Uterus (tissue), 4 donors: ENCODE measurements around the gene ORC6. TPM values are rescaled to one million over a fixed set of nuclear protein-coding genes. Genes with fewer than 3 reads are reported as not detected.

Source experiments
- DNase-seq, 2 donors: peaks; one replicate each; pipeline ENCODE4 v3.0.0-alpha.2; 2019 to 2020
- H3K27ac ChIP-seq, 2 donors: fragments of 200-600 bp; sonication (generic); 1 replicate in 1 of 2; 2 replicates in 1 of 2; pipeline ENCODE4 v1.5.1; 2016 to 2018
- H3K27me3 ChIP-seq, 2 donors: fragments of 200-600 bp; sonication (generic); one replicate each; pipeline ENCODE4 v1.5.1; 2018 to 2019; ENCODE audit warnings: control low read depth in 1 of 2
- H3K36me3 ChIP-seq, 2 donors: fragments of 200-600 bp; sonication (generic); one replicate each; pipeline ENCODE4 v1.5.1; 2019; ENCODE audit warnings: control low read depth in 1 of 2
- H3K4me1 ChIP-seq, 2 donors: fragments of 200-600 bp; sonication (generic); one replicate each; pipeline ENCODE4 v1.5.1; 2018 to 2019; ENCODE audit warnings: control low read depth in 1 of 2
- H3K4me3 ChIP-seq, 2 donors: fragments of 200-600 bp; sonication (generic); 1 replicate in 1 of 2; 2 replicates in 1 of 2; pipeline ENCODE4 v1.5.1; 2018 to 2019; ENCODE audit warnings: mild to moderate bottlenecking in 1 of 2
- H3K9me3 ChIP-seq, 2 donors: fragments of 200-600 bp; sonication (generic); one replicate each; pipeline ENCODE4 v1.5.1; 2019; ENCODE audit warnings: control low read depth in 1 of 2
- POLR2A ChIP-seq, 2 donors: fragments of 450-650 bp; IDR thresholded peaks; one replicate each; pipeline ENCODE4 v1.6.1; 2016; ENCODE audit warnings: antibody characterized with exemption in 2 of 2, mild to moderate bottlenecking in 1 of 2, moderate library complexity in 1 of 2
- intact Hi-C: fragments of 100-400 bp; cut with DNase I; formaldehyde crosslinking; loops from one replicate; pipeline ENCODE4 v1.15.1; 2023; ENCODE audit warnings: low total_unique reads
- total RNA-seq, 4 donors: library from RNA; depleted of rRNA in 3 of 4; stranded (reverse); fragments of >200 nt in 3 of 4; gene quantifications; one replicate each; pipeline versions ENCODE4 v1.1.0 to v1.2.4, GENCODE V29; 2014 to 2023
- TF ChIP-seq, protein P1 (sequence below), 4 experiments: fragments of 200-600 bp in 2 of 4; fragments of 450-650 bp in 2 of 4; sonication (generic) in 2 of 4; IDR thresholded peaks; one replicate each; pipeline ENCODE4 v1.5.1; 2016 to 2019; ENCODE audit warnings: antibody characterized with exemption in 4 of 4, mild to moderate bottlenecking in 2 of 4, moderate library complexity in 1 of 4
- donor health status: DM: yes; HTN: yes; CAD: no.

The ORC6 gene
- total RNA-seq, 4 donors from 2014 or later, result 1.2 to 11.3 (median 1.3) TPM; not detected in 1

DNA sequence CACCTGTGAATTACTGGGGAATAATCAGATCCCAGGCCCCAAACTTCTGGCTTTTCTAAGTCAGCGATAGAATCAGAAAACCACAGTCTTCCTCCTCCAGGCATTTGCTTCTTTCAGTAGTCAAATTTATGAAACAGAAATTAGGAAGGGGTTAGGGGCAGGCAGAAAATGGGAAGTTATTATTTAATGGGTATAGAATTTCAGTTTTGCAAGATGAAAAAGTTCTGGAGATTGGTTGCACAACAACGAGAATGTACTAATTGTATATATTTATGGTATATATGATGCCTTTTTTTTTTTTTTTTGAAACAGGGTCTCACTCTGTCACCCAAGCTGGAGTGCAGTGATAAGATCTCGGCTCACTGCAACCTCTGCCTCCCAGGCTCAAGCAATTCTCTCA is 23.5 kb downstream of the ORC6 start:
- DNase-seq, result no peak
- intact Hi-C loops, result no loop called here
- Histone ChIP-seq H3K36me3 (no peaks in the 10 kb centered on the region), H3K4me1 (no peaks in the 10 kb centered on the region), H3K27ac (no peak overlapping the region), H3K9me3 (no peaks in the 10 kb centered on the region), H3K4me3 (no peak overlapping the region), H3K27me3 (no peaks in the 10 kb centered on the region)
- TF ChIP-seq, protein P1, sequence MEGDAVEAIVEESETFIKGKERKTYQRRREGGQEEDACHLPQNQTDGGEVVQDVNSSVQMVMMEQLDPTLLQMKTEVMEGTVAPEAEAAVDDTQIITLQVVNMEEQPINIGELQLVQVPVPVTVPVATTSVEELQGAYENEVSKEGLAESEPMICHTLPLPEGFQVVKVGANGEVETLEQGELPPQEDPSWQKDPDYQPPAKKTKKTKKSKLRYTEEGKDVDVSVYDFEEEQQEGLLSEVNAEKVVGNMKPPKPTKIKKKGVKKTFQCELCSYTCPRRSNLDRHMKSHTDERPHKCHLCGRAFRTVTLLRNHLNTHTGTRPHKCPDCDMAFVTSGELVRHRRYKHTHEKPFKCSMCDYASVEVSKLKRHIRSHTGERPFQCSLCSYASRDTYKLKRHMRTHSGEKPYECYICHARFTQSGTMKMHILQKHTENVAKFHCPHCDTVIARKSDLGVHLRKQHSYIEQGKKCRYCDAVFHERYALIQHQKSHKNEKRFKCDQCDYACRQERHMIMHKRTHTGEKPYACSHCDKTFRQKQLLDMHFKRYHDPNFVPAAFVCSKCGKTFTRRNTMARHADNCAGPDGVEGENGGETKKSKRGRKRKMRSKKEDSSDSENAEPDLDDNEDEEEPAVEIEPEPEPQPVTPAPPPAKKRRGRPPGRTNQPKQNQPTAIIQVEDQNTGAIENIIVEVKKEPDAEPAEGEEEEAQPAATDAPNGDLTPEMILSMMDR (IDR thresholded peaks at IDR 0.05), result no peak
- no peak for TF ChIP-seq POLR2A (IDR thresholded peaks at IDR 0.05)

DNA sequence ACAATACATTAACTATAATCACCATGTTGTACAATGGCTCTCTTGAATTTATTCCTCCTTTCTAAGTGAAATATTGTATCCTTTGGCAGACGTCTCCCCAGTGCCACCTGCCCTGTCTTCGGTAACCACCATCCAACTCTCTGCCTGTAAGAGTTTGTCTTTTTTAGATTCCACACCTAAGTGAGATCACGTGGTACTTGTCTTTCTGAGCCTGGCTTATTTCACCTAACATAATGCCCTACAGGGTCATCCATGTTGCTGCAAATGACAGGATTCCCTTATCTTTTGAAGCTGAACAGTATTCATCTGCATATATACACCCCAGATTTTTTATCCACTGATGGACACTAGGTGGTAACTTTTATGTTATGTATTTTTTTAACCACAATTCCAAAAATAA is 24.2 kb downstream of the ORC6 start:
- no peak for DNase-seq
- no peaks in the 10 kb centered on the region for H3K36me3 ChIP-seq
- H3K27me3 ChIP-seq, result no peaks in the 10 kb centered on the region
- no peaks in the 10 kb centered on the region for H3K4me1 ChIP-seq
- no peak overlapping the region for H3K27ac ChIP-seq
- no peaks in the 10 kb centered on the region for H3K9me3 ChIP-seq
- intact Hi-C loops, result no loop called here
- no peak overlapping the region for H3K4me3 ChIP-seq
- TF ChIP-seq, protein P1 (IDR thresholded peaks at IDR 0.05), result no peak
- no peak for TF ChIP-seq POLR2A (IDR thresholded peaks at IDR 0.05)

DNA sequence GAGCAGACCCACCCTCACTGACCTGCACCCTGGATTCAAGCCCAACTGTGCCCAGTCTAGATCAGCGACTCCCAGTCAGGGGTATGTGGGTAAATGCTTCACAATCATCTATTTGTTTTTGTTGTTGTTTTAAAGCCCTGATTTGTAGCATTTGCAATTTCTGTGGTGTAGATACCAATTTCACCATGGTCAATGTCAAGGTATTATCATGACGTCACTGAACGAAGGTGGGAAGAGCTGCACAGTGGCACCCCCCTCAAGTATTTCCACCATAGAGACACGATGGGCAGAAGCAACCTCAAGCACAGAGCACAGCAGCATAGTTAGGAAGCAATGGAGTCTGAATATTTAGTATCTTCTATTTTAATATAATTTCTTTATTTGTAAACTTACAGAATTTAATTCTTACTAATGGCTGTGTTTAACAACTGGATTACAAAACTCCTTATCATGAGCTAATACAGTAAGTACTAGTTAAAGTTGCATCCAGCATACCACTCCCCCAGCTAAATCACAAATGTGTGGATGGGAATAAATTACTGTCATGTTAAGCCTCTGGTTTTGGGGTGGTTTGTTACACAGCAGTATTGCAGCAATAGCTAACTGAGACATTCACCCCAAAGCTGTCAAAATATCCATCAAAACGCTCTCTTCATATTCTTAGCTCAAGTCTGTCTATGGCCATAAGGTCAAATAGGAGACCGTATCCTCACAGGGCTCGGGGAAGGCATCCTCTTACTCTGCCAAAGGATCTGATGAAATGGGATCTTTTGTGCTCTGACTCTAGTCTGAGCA is 25.5 kb downstream of the ORC6 start:
- Histone ChIP-seq H3K4me1 (no peaks in the 10 kb centered on the region), H3K36me3 (no peaks in the 10 kb centered on the region), H3K27ac (no peak overlapping the region), H3K9me3 (no peaks in the 10 kb centered on the region), H3K4me3 (no peak overlapping the region), H3K27me3 (no peaks in the 10 kb centered on the region)
- intact Hi-C loops, result no loop called here
- TF ChIP-seq, protein P1 (IDR thresholded peaks at IDR 0.05), result no peak
- TF ChIP-seq POLR2A (IDR thresholded peaks at IDR 0.05), result no peak
- no peak for DNase-seq

DNA sequence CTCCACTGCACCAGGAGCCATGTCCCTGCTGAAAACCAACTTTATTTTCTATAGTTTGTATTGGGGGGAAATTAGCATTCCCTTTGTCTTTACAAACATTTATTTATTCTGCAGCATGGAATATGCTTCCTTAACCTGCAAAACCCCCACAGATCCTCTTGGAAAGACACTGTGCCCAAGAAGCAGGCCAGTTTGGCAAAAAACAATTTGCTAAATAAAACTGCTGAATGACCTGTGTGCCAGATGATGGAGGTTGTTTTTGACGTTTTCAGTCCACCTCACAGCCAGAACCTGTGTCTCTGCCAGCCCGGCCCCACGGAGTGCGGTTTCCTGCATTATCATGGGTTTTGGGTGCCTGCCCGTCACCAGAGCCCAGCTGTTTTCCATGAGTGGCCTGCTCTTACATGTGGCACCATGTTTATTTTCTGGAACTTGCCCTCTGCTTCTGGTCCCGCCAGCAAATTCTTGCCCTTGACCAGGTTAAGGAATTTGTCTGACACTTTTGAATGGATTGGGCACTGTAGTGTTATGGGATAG is 26.4 kb downstream of the ORC6 start:
- H3K9me3 ChIP-seq, result no peaks in the 10 kb centered on the region
- no peaks in the 10 kb centered on the region for H3K4me1 ChIP-seq
- H3K36me3 ChIP-seq, result no peaks in the 10 kb centered on the region
- no peaks in the 10 kb centered on the region for H3K27me3 ChIP-seq
- no peak overlapping the region for H3K27ac ChIP-seq
- H3K4me3 ChIP-seq, result no peak overlapping the region
- no peak for DNase-seq
- intact Hi-C loops, result no loop called here
- TF ChIP-seq, protein P1 (IDR thresholded peaks at IDR 0.05), result no peak

DNA sequence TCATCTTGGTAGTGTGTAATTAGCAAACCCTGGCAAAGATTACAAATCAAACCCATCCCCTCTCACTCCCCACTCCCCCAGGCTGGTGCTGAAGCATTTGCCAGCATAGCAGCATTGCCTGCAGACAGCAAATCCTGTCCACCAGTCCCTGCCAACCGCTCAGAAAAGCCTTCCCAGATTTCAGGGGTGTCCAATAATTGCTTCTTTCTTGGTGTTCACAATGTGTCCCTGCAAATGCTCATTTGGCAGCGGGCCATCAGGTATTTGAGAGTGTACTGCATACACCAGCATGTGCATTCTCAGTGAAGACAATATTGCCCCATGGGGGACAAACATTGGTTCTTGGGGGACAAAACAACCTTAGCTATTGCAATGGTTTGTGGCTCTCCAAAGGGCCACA is 28.2 kb downstream of the ORC6 start:
- H3K27me3 ChIP-seq, result no peaks in the 10 kb centered on the region
- DNase-seq, result no peak
- no peaks in the 10 kb centered on the region for H3K4me1 ChIP-seq
- H3K27ac ChIP-seq, result no peak overlapping the region
- no peak for TF ChIP-seq POLR2A (IDR thresholded peaks at IDR 0.05)
- TF ChIP-seq, protein P1 (IDR thresholded peaks at IDR 0.05), result no peak
- intact Hi-C loops, result no loop called here
- H3K9me3 ChIP-seq, result no peaks in the 10 kb centered on the region
- no peaks in the 10 kb centered on the region for H3K36me3 ChIP-seq
- H3K4me3 ChIP-seq, result no peak overlapping the region
